ENCODE data around the gene DOCK1.

DOCK1 gene

DNA sequence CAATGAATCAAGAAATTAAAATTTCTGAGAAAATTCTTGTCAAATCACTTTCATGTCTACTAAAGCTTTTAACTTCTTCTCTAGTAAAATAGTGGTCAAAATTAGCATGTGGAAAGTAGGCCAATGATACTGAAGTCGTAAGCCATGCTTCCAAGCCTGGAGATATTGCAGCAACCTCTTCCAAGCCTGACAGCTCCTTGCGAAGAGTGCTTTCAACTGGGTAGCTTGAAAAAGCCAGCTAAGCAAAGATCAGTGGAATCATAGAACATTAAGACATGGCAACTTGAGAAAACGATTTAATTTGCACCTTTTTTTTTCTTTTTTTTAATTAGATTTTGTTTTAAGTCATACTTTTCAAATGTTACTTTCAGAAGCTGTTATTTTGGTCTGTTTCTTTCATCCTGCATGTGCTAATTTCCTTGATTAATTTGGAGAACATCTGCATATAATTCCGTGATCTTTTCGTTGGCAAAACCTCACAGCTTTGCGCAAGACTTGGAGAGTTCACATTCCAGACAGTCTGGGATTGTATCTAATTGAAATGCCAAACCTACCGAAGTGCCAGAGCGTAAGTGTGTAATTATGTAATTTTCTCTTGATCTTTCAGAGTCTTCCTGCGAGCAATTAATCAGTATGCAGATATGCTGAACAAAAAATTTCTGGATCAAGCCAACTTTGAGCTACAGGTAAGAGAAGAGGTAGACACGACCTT, 433.3 kb downstream of the DOCK1 start:
- no peak overlapping the region for H3K9ac ChIP-seq (ENCODE audit: low read length)
- no peak overlapping the region for H4K8ac ChIP-seq (ENCODE audit: low read depth, low read length)
- H3K27me3 ChIP-seq (ENCODE audit: insufficient read depth, low read length) = no peaks in the 10 kb centered on the region
- H3K4me2 ChIP-seq (ENCODE audit: low read length) = no peak overlapping the region
- no peak overlapping the region for H2AFZ ChIP-seq (ENCODE audit: insufficient read depth, low read length, poor library complexity)
- no peaks in the 10 kb centered on the region for H3K79me1 ChIP-seq (ENCODE audit: low read length)
- no peak overlapping the region for H2BK120ac ChIP-seq (ENCODE audit: insufficient read depth, low read length, poor library complexity)
- no peak overlapping the region for H3K14ac ChIP-seq (ENCODE audit: low read length)
- peak; percentile 67 to 93 for DNase-seq
- H3K36me3 ChIP-seq (ENCODE audit: control insufficient read depth in 1 of 2, insufficient read depth in 2 of 2, low read length in 2 of 2) = peaks cover 0 to 4% of the 10 kb centered on the region in 2 experiments
- no peak overlapping the region for H2AK5ac ChIP-seq (ENCODE audit: low read length)
- H2BK5ac ChIP-seq (ENCODE audit: low read depth, low read length, poor library complexity) = no peak overlapping the region
- H3K27ac ChIP-seq (ENCODE audit: low read depth, low read length) = no peak overlapping the region
- H3K4me3 ChIP-seq (ENCODE audit: low read depth, low read length) = no peak overlapping the region
- H4K91ac ChIP-seq (ENCODE audit: low read depth, low read length) = no peak overlapping the region
- H3K79me2 ChIP-seq (ENCODE audit: control insufficient read depth, insufficient read depth, low read length, poor library complexity) = no peaks in the 10 kb centered on the region
- no peak overlapping the region for H3K23ac ChIP-seq (ENCODE audit: low read length)
- peaks cover 2 to 3% of the 10 kb centered on the region in 2 experiments for H3K4me1 ChIP-seq (ENCODE audit: control insufficient read depth in 1 of 2, insufficient read depth in 2 of 2, low read length in 2 of 2)
- no peaks in the 10 kb centered on the region for H3K9me3 ChIP-seq (ENCODE audit: insufficient read depth, low read depth, low read length)
- no peak overlapping the region for H3K18ac ChIP-seq (ENCODE audit: low read length)
- H2BK12ac ChIP-seq (ENCODE audit: low read length) = no peak overlapping the region
- no CpG with 5 or more reads among the region's 10 CpGs for WGBS (ENCODE audit: extremely low coverage, insufficient coverage, insufficient read length)
- no peak overlapping the region for H3K4ac ChIP-seq (ENCODE audit: low read depth, low read length)
- no peak overlapping the region for H4K12ac ChIP-seq (ENCODE audit: low read depth, low read length)

- Histone ChIP-seq H3K4me3 (ENCODE audit: low read depth, low read length) (no peak overlapping the region), H3K14ac (ENCODE audit: low read length) (no peak overlapping the region), H3K79me1 (ENCODE audit: low read length) (peaks cover 2% of the 10 kb centered on the region), H2AK5ac (ENCODE audit: low read length) (no peak overlapping the region), H2AFZ (ENCODE audit: insufficient read depth, low read length, poor library complexity) (no peak overlapping the region), H3K9ac (ENCODE audit: low read length) (no peak overlapping the region), H3K4ac (ENCODE audit: low read depth, low read length) (no peak overlapping the region), H4K12ac (ENCODE audit: low read depth, low read length) (no peak overlapping the region), H2BK12ac (ENCODE audit: low read length) (no peak overlapping the region), H3K23ac (ENCODE audit: low read length) (no peak overlapping the region), H3K27ac (ENCODE audit: low read depth, low read length) (no peak overlapping the region), H3K4me2 (ENCODE audit: low read length) (no peak overlapping the region), H2BK120ac (ENCODE audit: insufficient read depth, low read length, poor library complexity) (no peak overlapping the region), H4K91ac (ENCODE audit: low read depth, low read length) (no peak overlapping the region), H3K18ac (ENCODE audit: low read length) (no peak overlapping the region), H3K36me3 (ENCODE audit: control insufficient read depth in 1 of 2, insufficient read depth in 2 of 2, low read length in 2 of 2) (peaks cover 12 to 16% of the 10 kb centered on the region in 2 experiments), H3K79me2 (ENCODE audit: control insufficient read depth, insufficient read depth, low read length, poor library complexity) (no peaks in the 10 kb centered on the region), H3K9me3 (ENCODE audit: insufficient read depth, low read depth, low read length) (no peaks in the 10 kb centered on the region), H3K4me1 (ENCODE audit: control insufficient read depth in 1 of 2, insufficient read depth in 2 of 2, low read length in 2 of 2) (peaks cover 7 to 9% of the 10 kb centered on the region in 2 experiments), H3K27me3 (ENCODE audit: insufficient read depth, low read length) (no peaks in the 10 kb centered on the region), H4K8ac (ENCODE audit: low read depth, low read length) (no peak overlapping the region), H2BK5ac (ENCODE audit: low read depth, low read length, poor library complexity) (no peak overlapping the region)
- whole genome bisulfite sequencing (ENCODE audit: extremely low coverage, insufficient coverage, insufficient read length) = no CpG with 5 or more reads among the region's 6 CpGs
- peak in 1 of 2 donors; percentile 71 for DNase-seq
These were observed 438.6 kb downstream of the DOCK1 start for GRCh38 chr10:127343821-127344220.

- Histone ChIP-seq H3K4ac (ENCODE audit: low read depth, low read length) (no peak overlapping the region), H3K4me1 (ENCODE audit: control insufficient read depth in 1 of 2, insufficient read depth in 2 of 2, low read length in 2 of 2) (peaks cover 7 to 9% of the 10 kb centered on the region in 2 experiments), H2BK5ac (ENCODE audit: low read depth, low read length, poor library complexity) (no peak overlapping the region), H4K12ac (ENCODE audit: low read depth, low read length) (no peak overlapping the region), H2BK120ac (ENCODE audit: insufficient read depth, low read length, poor library complexity) (no peak overlapping the region), H4K91ac (ENCODE audit: low read depth, low read length) (no peak overlapping the region), H3K27ac (ENCODE audit: low read depth, low read length) (no peak overlapping the region), H3K23ac (ENCODE audit: low read length) (no peak overlapping the region), H3K9me3 (ENCODE audit: insufficient read depth, low read depth, low read length) (no peaks in the 10 kb centered on the region), H2AK5ac (ENCODE audit: low read length) (no peak overlapping the region), H3K9ac (ENCODE audit: low read length) (no peak overlapping the region), H2BK12ac (ENCODE audit: low read length) (no peak overlapping the region), H3K4me2 (ENCODE audit: low read length) (no peak overlapping the region), H3K79me2 (ENCODE audit: control insufficient read depth, insufficient read depth, low read length, poor library complexity) (no peaks in the 10 kb centered on the region), H3K4me3 (ENCODE audit: low read depth, low read length) (no peak overlapping the region), H3K27me3 (ENCODE audit: insufficient read depth, low read length) (no peaks in the 10 kb centered on the region), H2AFZ (ENCODE audit: insufficient read depth, low read length, poor library complexity) (no peak overlapping the region), H3K36me3 (ENCODE audit: control insufficient read depth in 1 of 2, insufficient read depth in 2 of 2, low read length in 2 of 2) (peaks cover 12 to 16% of the 10 kb centered on the region in 2 experiments), H3K79me1 (ENCODE audit: low read length) (peaks cover 2% of the 10 kb centered on the region), H4K8ac (ENCODE audit: low read depth, low read length) (no peak overlapping the region), H3K14ac (ENCODE audit: low read length) (no peak overlapping the region), H3K18ac (ENCODE audit: low read length) (no peak overlapping the region)
- WGBS (ENCODE audit: extremely low coverage, insufficient coverage, insufficient read length) = no CpG with 5 or more reads among the region's 6 CpGs
- DNase-seq = peak; percentile 76 to 90
These were observed 439.1 kb downstream of the DOCK1 start for GRCh38 chr10:127344346-127344745.

DNA sequence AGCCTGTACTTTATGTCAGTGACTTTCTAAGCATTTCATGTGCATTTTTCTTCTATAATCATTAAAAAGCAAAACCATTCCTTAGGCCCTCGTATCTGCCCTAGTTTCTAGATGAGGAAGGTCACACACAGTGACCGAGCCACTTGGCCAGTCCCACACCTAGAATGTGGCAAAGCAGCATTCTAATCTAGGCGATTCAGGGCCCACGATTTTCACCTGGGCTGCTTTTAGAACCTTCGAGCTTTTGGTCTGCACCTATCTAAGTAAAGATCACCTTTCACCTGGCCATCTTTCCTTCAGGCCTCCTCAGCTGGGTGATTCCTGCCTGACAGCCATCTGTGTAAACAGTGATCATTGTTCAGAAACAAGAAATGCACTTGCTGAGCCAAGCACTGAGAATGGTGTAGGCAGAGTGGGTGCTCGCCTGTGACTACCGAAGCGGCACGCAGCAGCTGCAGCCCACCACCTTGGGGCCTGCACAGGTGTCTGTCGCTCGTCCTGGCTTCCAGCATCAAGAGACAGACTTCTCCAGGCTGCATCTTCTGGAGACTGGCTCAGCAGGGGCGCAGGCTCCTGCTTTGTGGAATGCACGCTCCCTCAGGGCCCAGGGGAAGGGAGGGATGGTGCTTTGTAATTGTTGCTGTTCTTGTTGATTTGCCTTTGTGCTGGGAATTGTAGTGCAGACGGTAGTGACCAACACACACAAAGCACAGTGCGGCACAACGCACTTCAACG, 440.2 kb downstream of the DOCK1 start:
- Histone ChIP-seq H4K12ac (ENCODE audit: low read depth, low read length) (no peak overlapping the region), H3K79me1 (ENCODE audit: low read length) (peaks cover 2% of the 10 kb centered on the region), H3K4ac (ENCODE audit: low read depth, low read length) (no peak overlapping the region)

More for the DNA sequence above, 440.2 kb downstream of the DOCK1 start:
- Histone ChIP-seq H2BK12ac (ENCODE audit: low read length) (no peak overlapping the region), H2AFZ (ENCODE audit: insufficient read depth, low read length, poor library complexity) (no peak overlapping the region), H3K4me2 (ENCODE audit: low read length) (no peak overlapping the region), H3K36me3 (ENCODE audit: control insufficient read depth in 1 of 2, insufficient read depth in 2 of 2, low read length in 2 of 2) (peaks cover 12 to 16% of the 10 kb centered on the region in 2 experiments), H4K91ac (ENCODE audit: low read depth, low read length) (no peak overlapping the region), H3K4me1 (ENCODE audit: control insufficient read depth in 1 of 2, insufficient read depth in 2 of 2, low read length in 2 of 2) (peaks cover 10 to 13% of the 10 kb centered on the region in 2 experiments), H2BK5ac (ENCODE audit: low read depth, low read length, poor library complexity) (peak overlapping the region; percentile 3), H3K79me2 (ENCODE audit: control insufficient read depth, insufficient read depth, low read length, poor library complexity) (no peaks in the 10 kb centered on the region), H2AK5ac (ENCODE audit: low read length) (no peak overlapping the region), H3K27ac (ENCODE audit: low read depth, low read length) (no peak overlapping the region), H3K4me3 (ENCODE audit: low read depth, low read length) (no peak overlapping the region), H3K9me3 (ENCODE audit: insufficient read depth, low read depth, low read length) (no peaks in the 10 kb centered on the region), H3K14ac (ENCODE audit: low read length) (no peak overlapping the region), H3K23ac (ENCODE audit: low read length) (no peak overlapping the region), H3K27me3 (ENCODE audit: insufficient read depth, low read length) (no peaks in the 10 kb centered on the region), H4K8ac (ENCODE audit: low read depth, low read length) (no peak overlapping the region), H3K18ac (ENCODE audit: low read length) (no peak overlapping the region), H2BK120ac (ENCODE audit: insufficient read depth, low read length, poor library complexity) (no peak overlapping the region), H3K9ac (ENCODE audit: low read length) (no peak overlapping the region)
- no CpG with 5 or more reads among the region's 17 CpGs for WGBS (ENCODE audit: extremely low coverage, insufficient coverage, insufficient read length)
- DNase-seq = peak; percentile 94 to 97

All from trophoblast cell (in vitro differentiated cells and primary cell).